Endothelial cell of umbilical vein (primary cell): ENCODE data around the gene EOGT. TPM values are rescaled to one million over a fixed set of nuclear protein-coding genes. Genes with fewer than 3 reads are reported as not detected.

Source experiments
- BruUV-seq: library from RNA; stranded (reverse); fragments of 400-500 nt; replicated peaks from 2 replicates; lab custom pipeline; 2021; lab: Mats Ljungman, UMichigan
- CTCF ChIA-PET: fragments of 300-600, 350-600 bp; sonication (Branson Sonifier 250); formaldehyde crosslinking; loops from one replicate; lab custom pipeline; 2021; ENCODE audit warnings: antibody characterized with exemption, inconsistent platforms; lab: Charles Lee
- POLR2A ChIA-PET: fragments of 300-600, 350-600 bp; sonication (Branson Sonifier 250); formaldehyde crosslinking; loops from one replicate; lab custom pipeline; 2021; ENCODE audit warnings: antibody characterized with exemption, inconsistent platforms; lab: Charles Lee
- DNase-seq: peaks from one replicate; pipeline ENCODE4 v3.0.0-alpha.2; 2011; ENCODE audit warnings: low read depth, low spot score
- FAIRE-seq: peaks from 2 replicates; lab custom pipeline; 2011; peaks lifted over from hg19 to GRCh38; lab: Jason Lieb, UNC
- H2AFZ ChIP-seq: 2 replicates; pipeline ENCODE4 v1.6.0; 2012; ENCODE audit warnings: low read depth, low read length, control low read depth, inconsistent platforms
- H3K27ac ChIP-seq: 2 replicates; pipeline ENCODE4 v1.5.1; 2011; ENCODE audit warnings: low read depth, mild to moderate bottlenecking, control low read depth, low read length, moderate library complexity; ENCODE audit not compliant: insufficient read depth
- H3K27me3 ChIP-seq, 2 experiments: 2 replicates each; pipeline versions ENCODE4 v1.6.0 to v1.6.1; 2011; ENCODE audit warnings: low read length in 2 of 2, mixed read lengths in 1 of 2; ENCODE audit not compliant: control insufficient read depth in 2 of 2, insufficient read depth in 2 of 2
- H3K36me3 ChIP-seq, 2 experiments: 2 replicates in 1 of 2; 3 replicates in 1 of 2; pipeline ENCODE4 v1.5.1; 2011; ENCODE audit warnings: low read length in 2 of 2, mild to moderate bottlenecking in 1 of 2, moderate library complexity in 1 of 2; ENCODE audit not compliant: control insufficient read depth in 2 of 2, insufficient read depth in 2 of 2; ENCODE audit errors: extremely low read depth in 1 of 2
- H3K4me1 ChIP-seq: 3 replicates; pipeline ENCODE4 v1.5.1; 2011; ENCODE audit warnings: mild to moderate bottlenecking, low read length; ENCODE audit not compliant: control insufficient read depth, insufficient read depth; ENCODE audit errors: extremely low read depth
- H3K4me2 ChIP-seq: 2 replicates; pipeline ENCODE4 v1.6.1; 2011; ENCODE audit warnings: low read length, control low read depth, mixed read lengths; ENCODE audit not compliant: insufficient read depth
- H3K4me3 ChIP-seq, 3 experiments: fragments of 200-600 bp in 1 of 3; sonication (generic), shearing (Covaris generic) in 1 of 3; replicated peaks in 1 of 3; 2 replicates each; pipeline ENCODE4 v1.5.1; 2011 to 2016; ENCODE audit warnings: control low read depth in 3 of 3, low read length in 3 of 3, mild to moderate bottlenecking in 2 of 3, inconsistent platforms in 1 of 3, low read depth in 1 of 3, moderate library complexity in 1 of 3; ENCODE audit not compliant: insufficient read depth in 1 of 3
- H3K79me2 ChIP-seq: 2 replicates; pipeline ENCODE4 v1.6.0; 2012; ENCODE audit warnings: low read length, inconsistent platforms; ENCODE audit not compliant: control insufficient read depth, insufficient read depth
- H3K9ac ChIP-seq: replicated peaks from 2 replicates; pipeline ENCODE3; 2011; ENCODE audit warnings: low read length, control low read depth; ENCODE audit not compliant: insufficient read depth; ENCODE audit errors: extremely low read depth
- H3K9me1 ChIP-seq: replicated peaks from 3 replicates; pipeline ENCODE4 v1.6.0; 2011; ENCODE audit warnings: mild to moderate bottlenecking, low read length; ENCODE audit not compliant: control insufficient read depth, insufficient read depth; ENCODE audit errors: extremely low read depth
- H3K9me3 ChIP-seq: replicated peaks from 2 replicates; pipeline ENCODE4 v1.5.1; 2012; ENCODE audit warnings: low read length, inconsistent platforms; ENCODE audit not compliant: control insufficient read depth, insufficient read depth
- H4K20me1 ChIP-seq: replicated peaks from 2 replicates; pipeline ENCODE3; 2011; ENCODE audit warnings: mild to moderate bottlenecking, low read length; ENCODE audit not compliant: control insufficient read depth, insufficient read depth; ENCODE audit errors: extremely low read depth
- CTCF ChIP-seq, 2 donors: IDR thresholded peaks; 1 replicate in 1 of 2; 2 replicates in 1 of 2; pipeline ENCODE4 v1.5.1; 2011; ENCODE audit warnings: low read length in 2 of 2, mild to moderate bottlenecking in 2 of 2, moderate library complexity in 2 of 2, control low read depth in 1 of 2, inconsistent platforms in 1 of 2, low read depth in 1 of 2; ENCODE audit not compliant: insufficient read depth in 1 of 2; ENCODE audit errors: extremely low read depth in 1 of 2
- EZH2 ChIP-seq: IDR thresholded peaks from 2 replicates; pipeline ENCODE4 v1.6.1; 2012; ENCODE audit warnings: borderline replicate concordance, low read depth, mild to moderate bottlenecking, moderate library complexity, low read length, inconsistent platforms; ENCODE audit not compliant: severe bottlenecking
- FOS ChIP-seq: IDR thresholded peaks from 2 replicates; pipeline ENCODE4 v1.6.1; 2011; ENCODE audit warnings: mild to moderate bottlenecking, low read length, moderate library complexity, borderline replicate concordance; ENCODE audit not compliant: insufficient read depth
- GATA2 ChIP-seq: IDR thresholded peaks from 2 replicates; pipeline ENCODE4 v1.7.0; 2011; ENCODE audit warnings: low read depth, mild to moderate bottlenecking, moderate library complexity, mixed read lengths, low read length; ENCODE audit not compliant: insufficient read length, insufficient read depth
- JUN ChIP-seq: IDR thresholded peaks from 2 replicates; pipeline ENCODE4 v1.6.1; 2011; ENCODE audit warnings: borderline replicate concordance, low read depth; ENCODE audit not compliant: insufficient read length, insufficient read depth
- MYC ChIP-seq: IDR thresholded peaks from one replicate; pipeline ENCODE4 v1.6.1; 2011; ENCODE audit warnings: mild to moderate bottlenecking, low read depth, low read length
- POLR2A ChIP-seq: IDR thresholded peaks from 2 replicates; pipeline ENCODE4 v1.6.1; 2012; ENCODE audit warnings: low read depth, mild to moderate bottlenecking, control low read depth, low read length
- POLR2AphosphoS5 ChIP-seq: IDR thresholded peaks from 2 replicates; pipeline ENCODE4 v1.6.1; 2012; ENCODE audit warnings: low read depth, mild to moderate bottlenecking, control low read depth, low read length, moderate library complexity; ENCODE audit not compliant: insufficient read depth
- dilution Hi-C: fragments of 300-500 bp; cut with MboI; formaldehyde crosslinking; loops from one replicate; pipeline ENCODE4 v1.15.0; 2019; ENCODE audit warnings: low sequenced_read_pairs; ENCODE audit not compliant: extremely low pct_ligation_motif_present
- intact Hi-C: fragments of 100-400 bp; cut with micrococcal nuclease; formaldehyde crosslinking; loops from one replicate; pipeline ENCODE4 v1.10.0; 2022
- polyA plus RNA-seq, 4 experiments: library from polyadenylated mRNA; depleted of rRNA in 3 of 4; stranded (reverse) in 3 of 4; unstranded in 1 of 4; fragments of >200 nt; gene quantifications; 2 replicates each; pipeline versions ENCODE4 v1.2.1 to v1.2.3, GENCODE V29; 2011 to 2012; ENCODE audit warnings: missing spikeins in 1 of 4
- total RNA-seq: library from RNA; stranded (reverse); gene quantifications from 2 replicates; pipeline ENCODE4 v1.2.3, GENCODE V29; 2021
- TF ChIP-seq, protein P1 (sequence below): IDR thresholded peaks from 2 replicates; pipeline ENCODE4 v1.6.1; 2011; ENCODE audit not compliant: insufficient read depth, insufficient read length

The EOGT gene
- total and polyA plus RNA-seq, 2 donors (not counting 3 experiments of a cell fraction or from before 2014, with no cell fraction given) = 35.6 to 99.4 TPM

- ChIA-PET CTCF (no interaction called here), POLR2A (no interaction called here)
- Histone ChIP-seq H3K36me3 (peaks cover 31 to 39% of the 10 kb centered on the region in 2 experiments), H3K27ac (no peak overlapping the region), H4K20me1 (no peaks in the 10 kb centered on the region), H2AFZ (no peak overlapping the region), H3K4me3 (no peak overlapping the region), H3K79me2 (no peaks in the 10 kb centered on the region), H3K4me1 (no peaks in the 10 kb centered on the region), H3K4me2 (no peak overlapping the region), H3K9ac (no peak overlapping the region), H3K9me1 (no peaks in the 10 kb centered on the region), H3K27me3 (no peaks in the 10 kb centered on the region), H3K9me3 (no peaks in the 10 kb centered on the region)
- no TSS peak for BruUV-seq
- dilution Hi-C loops (no loop called here), intact Hi-C loops (no loop called here)
- FAIRE-seq (no peak), DNase-seq (no peak)
- TF ChIP-seq MYC (no peak), FOS (no peak), POLR2A (no peak), GATA2 (no peak), CTCF (IDR thresholded peaks at IDR 0.05; ENCODE audit: extremely low read depth in 1 of 2, insufficient read depth in 1 of 2, low read depth in 1 of 2, low read length in 2 of 2) (no peak), POLR2AphosphoS5 (no peak), EZH2 (no peak), JUN (no peak)
- TF ChIP-seq, protein P1, sequence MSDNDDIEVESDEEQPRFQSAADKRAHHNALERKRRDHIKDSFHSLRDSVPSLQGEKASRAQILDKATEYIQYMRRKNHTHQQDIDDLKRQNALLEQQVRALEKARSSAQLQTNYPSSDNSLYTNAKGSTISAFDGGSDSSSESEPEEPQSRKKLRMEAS = no peak
Observed at GRCh38 chr3:68985146-68985790, 28.2 kb downstream of the EOGT start.
